ENCODE measurements around the gene ATF6. TPM values are rescaled to one million over a fixed set of nuclear protein-coding genes. Genes with fewer than 3 reads are reported as not detected.

ATF6 gene
- total RNA-seq, 1 experiment from 2014 or later, result 20.9 TPM

DNA sequence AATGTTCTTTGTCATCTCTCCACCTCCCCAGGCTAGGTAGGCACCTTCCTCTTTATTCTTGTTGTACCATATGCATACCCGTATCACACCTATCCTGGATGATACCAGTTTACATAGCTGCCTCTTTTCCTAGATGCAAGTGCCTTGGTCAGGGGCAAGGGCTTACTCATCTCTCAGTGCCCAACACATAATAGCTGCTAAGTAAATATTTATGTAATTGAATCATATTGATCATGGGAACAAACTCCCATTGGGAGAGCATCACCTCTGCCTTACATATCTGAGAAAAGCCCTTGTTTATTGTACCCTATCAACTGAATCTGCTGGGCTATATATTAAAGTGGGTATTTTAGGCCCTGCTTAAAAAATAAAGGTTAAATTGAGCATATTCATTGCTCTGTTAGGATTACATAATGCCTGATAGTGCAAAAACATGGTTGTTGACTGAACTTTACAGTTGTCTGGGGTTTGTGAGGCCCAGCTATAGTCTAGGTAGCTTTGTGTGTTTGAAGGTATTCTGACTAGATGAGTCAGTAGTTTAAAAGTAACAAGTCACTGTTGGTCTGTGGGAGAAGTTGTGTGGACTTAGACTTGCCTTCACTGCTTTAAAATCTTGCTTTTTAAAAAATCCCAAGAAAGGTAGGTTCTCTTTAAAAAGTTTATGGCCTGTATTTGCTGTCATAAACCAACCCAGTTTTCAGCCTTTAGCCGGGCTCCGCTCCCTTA, 174.9 kb downstream of the ATF6 start:
- Histone ChIP-seq H3K4me2 (ENCODE audit: low read length) (no peak overlapping the region), H3K79me2 (ENCODE audit: insufficient read depth, low read length) (no peaks in the 10 kb centered on the region), H3K9ac (ENCODE audit: low read length) (no peak overlapping the region), H2AFZ (ENCODE audit: low read depth, low read length, poor library complexity, severe bottlenecking) (no peak overlapping the region), H3K27me3 (ENCODE audit: insufficient read depth, low read length) (no peaks in the 10 kb centered on the region), H3K4me3 (replicated peaks in 1 of 2; ENCODE audit: low read depth in 1 of 2, low read length in 2 of 2) (no peak overlapping the region), H3K27ac (ENCODE audit: low read depth, low read length) (no peak overlapping the region), H3K4me1 (ENCODE audit: control insufficient read depth in 1 of 2, insufficient read depth in 2 of 2, low read length in 2 of 2) (no peaks in the 10 kb centered on the region), H3K9me2 (ENCODE audit: insufficient read depth) (no peaks in the 10 kb centered on the region), H4K20me1 (ENCODE audit: insufficient read depth) (no peaks in the 10 kb centered on the region), H3K9me3 (ENCODE audit: control insufficient read depth in 1 of 2, insufficient read depth in 1 of 2, low read depth in 1 of 2, low read length in 2 of 2) (no peaks in the 10 kb centered on the region), H3K36me3 (ENCODE audit: control insufficient read depth in 1 of 2, insufficient read depth in 2 of 2, low read length in 2 of 2) (no peaks in the 10 kb centered on the region)
- RAD21 ChIA-PET (ENCODE audit: low non-redundant PET in 1 of 2, low total read pairs in 2 of 2, uncharacterized antibody in 2 of 2, unreplicated experiment in 2 of 2), result no interaction called here
- intact Hi-C loops (cut with micrococcal nuclease), result no loop called here
- CTCF ChIA-PET, result no interaction called here
- POLR2A ChIA-PET, result no interaction called here
- DNase-seq (ENCODE audit: low read depth, low spot score), result no peak
- ATAC-seq, result no peak
- BruUV-seq (replicated peaks), result no TSS peak
- no peak for TF ChIP-seq SP1 (IDR thresholded peaks at IDR 0.05; ENCODE audit: low read depth)
- no peak for TF ChIP-seq EGR1 (IDR thresholded peaks at IDR 0.05; ENCODE audit: low read depth)
- TF ChIP-seq, protein P1, sequence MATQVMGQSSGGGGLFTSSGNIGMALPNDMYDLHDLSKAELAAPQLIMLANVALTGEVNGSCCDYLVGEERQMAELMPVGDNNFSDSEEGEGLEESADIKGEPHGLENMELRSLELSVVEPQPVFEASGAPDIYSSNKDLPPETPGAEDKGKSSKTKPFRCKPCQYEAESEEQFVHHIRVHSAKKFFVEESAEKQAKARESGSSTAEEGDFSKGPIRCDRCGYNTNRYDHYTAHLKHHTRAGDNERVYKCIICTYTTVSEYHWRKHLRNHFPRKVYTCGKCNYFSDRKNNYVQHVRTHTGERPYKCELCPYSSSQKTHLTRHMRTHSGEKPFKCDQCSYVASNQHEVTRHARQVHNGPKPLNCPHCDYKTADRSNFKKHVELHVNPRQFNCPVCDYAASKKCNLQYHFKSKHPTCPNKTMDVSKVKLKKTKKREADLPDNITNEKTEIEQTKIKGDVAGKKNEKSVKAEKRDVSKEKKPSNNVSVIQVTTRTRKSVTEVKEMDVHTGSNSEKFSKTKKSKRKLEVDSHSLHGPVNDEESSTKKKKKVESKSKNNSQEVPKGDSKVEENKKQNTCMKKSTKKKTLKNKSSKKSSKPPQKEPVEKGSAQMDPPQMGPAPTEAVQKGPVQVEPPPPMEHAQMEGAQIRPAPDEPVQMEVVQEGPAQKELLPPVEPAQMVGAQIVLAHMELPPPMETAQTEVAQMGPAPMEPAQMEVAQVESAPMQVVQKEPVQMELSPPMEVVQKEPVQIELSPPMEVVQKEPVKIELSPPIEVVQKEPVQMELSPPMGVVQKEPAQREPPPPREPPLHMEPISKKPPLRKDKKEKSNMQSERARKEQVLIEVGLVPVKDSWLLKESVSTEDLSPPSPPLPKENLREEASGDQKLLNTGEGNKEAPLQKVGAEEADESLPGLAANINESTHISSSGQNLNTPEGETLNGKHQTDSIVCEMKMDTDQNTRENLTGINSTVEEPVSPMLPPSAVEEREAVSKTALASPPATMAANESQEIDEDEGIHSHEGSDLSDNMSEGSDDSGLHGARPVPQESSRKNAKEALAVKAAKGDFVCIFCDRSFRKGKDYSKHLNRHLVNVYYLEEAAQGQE (IDR thresholded peaks at IDR 0.05; ENCODE audit: low read depth), result no peak
- TF ChIP-seq YY1 (IDR thresholded peaks at IDR 0.05; ENCODE audit: extremely low read depth, insufficient replicate concordance, low read depth, low read length), result no peak
- TF ChIP-seq CBX3 (IDR thresholded peaks at IDR 0.05; ENCODE audit: low read depth), result no peak
- TF ChIP-seq EZH2phosphoT487 (IDR thresholded peaks at IDR 0.05; ENCODE audit: borderline replicate concordance), result no peak
- no peak for TF ChIP-seq SRF (IDR thresholded peaks at IDR 0.05; ENCODE audit: low read depth)
- TF ChIP-seq SIN3A (IDR thresholded peaks at IDR 0.05; ENCODE audit: low read depth), result no peak
- no peak for TF ChIP-seq FOSL1 (IDR thresholded peaks at IDR 0.05; ENCODE audit: low read depth)
- TF ChIP-seq, protein P2, sequence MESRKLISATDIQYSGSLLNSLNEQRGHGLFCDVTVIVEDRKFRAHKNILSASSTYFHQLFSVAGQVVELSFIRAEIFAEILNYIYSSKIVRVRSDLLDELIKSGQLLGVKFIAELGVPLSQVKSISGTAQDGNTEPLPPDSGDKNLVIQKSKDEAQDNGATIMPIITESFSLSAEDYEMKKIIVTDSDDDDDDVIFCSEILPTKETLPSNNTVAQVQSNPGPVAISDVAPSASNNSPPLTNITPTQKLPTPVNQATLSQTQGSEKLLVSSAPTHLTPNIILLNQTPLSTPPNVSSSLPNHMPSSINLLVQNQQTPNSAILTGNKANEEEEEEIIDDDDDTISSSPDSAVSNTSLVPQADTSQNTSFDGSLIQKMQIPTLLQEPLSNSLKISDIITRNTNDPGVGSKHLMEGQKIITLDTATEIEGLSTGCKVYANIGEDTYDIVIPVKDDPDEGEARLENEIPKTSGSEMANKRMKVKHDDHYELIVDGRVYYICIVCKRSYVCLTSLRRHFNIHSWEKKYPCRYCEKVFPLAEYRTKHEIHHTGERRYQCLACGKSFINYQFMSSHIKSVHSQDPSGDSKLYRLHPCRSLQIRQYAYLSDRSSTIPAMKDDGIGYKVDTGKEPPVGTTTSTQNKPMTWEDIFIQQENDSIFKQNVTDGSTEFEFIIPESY (IDR thresholded peaks at IDR 0.05; ENCODE audit: extremely low read depth, insufficient replicate concordance, low read length), result no peak
- TF ChIP-seq POLR2AphosphoS5 (IDR thresholded peaks at IDR 0.05; ENCODE audit: low read depth, low read length), result no peak
- TF ChIP-seq ZNF274 (IDR thresholded peaks at IDR 0.05; ENCODE audit: low read depth, low read length), result no peak
- TF ChIP-seq EZH2 (IDR thresholded peaks at IDR 0.05), result no peak
- TF ChIP-seq, protein P3, sequence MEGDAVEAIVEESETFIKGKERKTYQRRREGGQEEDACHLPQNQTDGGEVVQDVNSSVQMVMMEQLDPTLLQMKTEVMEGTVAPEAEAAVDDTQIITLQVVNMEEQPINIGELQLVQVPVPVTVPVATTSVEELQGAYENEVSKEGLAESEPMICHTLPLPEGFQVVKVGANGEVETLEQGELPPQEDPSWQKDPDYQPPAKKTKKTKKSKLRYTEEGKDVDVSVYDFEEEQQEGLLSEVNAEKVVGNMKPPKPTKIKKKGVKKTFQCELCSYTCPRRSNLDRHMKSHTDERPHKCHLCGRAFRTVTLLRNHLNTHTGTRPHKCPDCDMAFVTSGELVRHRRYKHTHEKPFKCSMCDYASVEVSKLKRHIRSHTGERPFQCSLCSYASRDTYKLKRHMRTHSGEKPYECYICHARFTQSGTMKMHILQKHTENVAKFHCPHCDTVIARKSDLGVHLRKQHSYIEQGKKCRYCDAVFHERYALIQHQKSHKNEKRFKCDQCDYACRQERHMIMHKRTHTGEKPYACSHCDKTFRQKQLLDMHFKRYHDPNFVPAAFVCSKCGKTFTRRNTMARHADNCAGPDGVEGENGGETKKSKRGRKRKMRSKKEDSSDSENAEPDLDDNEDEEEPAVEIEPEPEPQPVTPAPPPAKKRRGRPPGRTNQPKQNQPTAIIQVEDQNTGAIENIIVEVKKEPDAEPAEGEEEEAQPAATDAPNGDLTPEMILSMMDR (IDR thresholded peaks at IDR 0.05 in 2 of 3, conservative IDR thresholded peaks at IDR 0.05 in 1 of 3; ENCODE audit: borderline replicate concordance in 1 of 3, insufficient read depth in 1 of 3, low read depth in 2 of 3, low read length in 2 of 3), result no peak
- TF ChIP-seq, protein P4, sequence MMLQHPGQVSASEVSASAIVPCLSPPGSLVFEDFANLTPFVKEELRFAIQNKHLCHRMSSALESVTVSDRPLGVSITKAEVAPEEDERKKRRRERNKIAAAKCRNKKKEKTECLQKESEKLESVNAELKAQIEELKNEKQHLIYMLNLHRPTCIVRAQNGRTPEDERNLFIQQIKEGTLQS (IDR thresholded peaks at IDR 0.05), result no peak
- TF ChIP-seq JUND (IDR thresholded peaks at IDR 0.05), result no peak
- TF ChIP-seq ELF1 (IDR thresholded peaks at IDR 0.05; ENCODE audit: borderline replicate concordance, low read depth), result no peak

All from HCT116 (cell line).